ENCODE measurements around the gene GNAS-AS1.

GNAS-AS1 gene

GRCh38 chr20:58797371-58798338 lies 53.0 kb downstream of the GNAS-AS1 start:
- H3K9me3 ChIP-seq (ENCODE audit: control insufficient read depth, low read depth, low read length), result no peaks in the 10 kb centered on the region
- H3K4me3 ChIP-seq (ENCODE audit: low read length), result no peak overlapping the region

GRCh38 chr20:58795923-58796245 lies 54.8 kb downstream of the GNAS-AS1 start:
- Histone ChIP-seq H3K36me3 (ENCODE audit: control insufficient read depth, low read depth, low read length) (no peaks in the 10 kb centered on the region), H3K9ac (ENCODE audit: low read length) (no peak overlapping the region), H3K4me3 (ENCODE audit: low read length) (no peak overlapping the region), H3K27ac (ENCODE audit: low read length) (no peak overlapping the region), H3K4me1 (ENCODE audit: control insufficient read depth, low read depth, low read length) (peaks cover 8% of the 10 kb centered on the region), H3K27me3 (ENCODE audit: control insufficient read depth, insufficient read depth, low read length) (no peaks in the 10 kb centered on the region), H3K9me3 (ENCODE audit: control insufficient read depth, low read depth, low read length) (no peaks in the 10 kb centered on the region)

More at GRCh38 chr20:58797371-58798338, 53.0 kb downstream of the GNAS-AS1 start:
- H3K36me3 ChIP-seq (ENCODE audit: control insufficient read depth, low read depth, low read length), result no peaks in the 10 kb centered on the region
- H3K27ac ChIP-seq (ENCODE audit: low read length), result no peak overlapping the region
- peaks cover 13% of the 10 kb centered on the region for H3K4me1 ChIP-seq (ENCODE audit: control insufficient read depth, low read depth, low read length)
- no peaks in the 10 kb centered on the region for H3K27me3 ChIP-seq (ENCODE audit: control insufficient read depth, insufficient read depth, low read length)
- no peak overlapping the region for H3K9ac ChIP-seq (ENCODE audit: low read length)

- Histone ChIP-seq H3K27ac (ENCODE audit: low read length) (no peak overlapping the region), H3K27me3 (ENCODE audit: control insufficient read depth, insufficient read depth, low read length) (no peaks in the 10 kb centered on the region), H3K4me1 (ENCODE audit: control insufficient read depth, low read depth, low read length) (peaks cover 3% of the 10 kb centered on the region), H3K9ac (ENCODE audit: low read length) (no peak overlapping the region), H3K36me3 (ENCODE audit: control insufficient read depth, low read depth, low read length) (no peaks in the 10 kb centered on the region), H3K9me3 (ENCODE audit: control insufficient read depth, low read depth, low read length) (no peaks in the 10 kb centered on the region), H3K4me3 (ENCODE audit: low read length) (no peak overlapping the region)
Measured at GRCh38 chr20:58795181-58795922, 55.4 kb downstream of the GNAS-AS1 start.

GRCh38 chr20:58794510-58795180 lies 56.1 kb downstream of the GNAS-AS1 start:
- Histone ChIP-seq H3K27ac (ENCODE audit: low read length) (no peak overlapping the region), H3K9ac (ENCODE audit: low read length) (no peak overlapping the region), H3K36me3 (ENCODE audit: control insufficient read depth, low read depth, low read length) (no peaks in the 10 kb centered on the region), H3K4me3 (ENCODE audit: low read length) (no peak overlapping the region), H3K9me3 (ENCODE audit: control insufficient read depth, low read depth, low read length) (no peaks in the 10 kb centered on the region), H3K4me1 (ENCODE audit: control insufficient read depth, low read depth, low read length) (peaks cover 5% of the 10 kb centered on the region), H3K27me3 (ENCODE audit: control insufficient read depth, insufficient read depth, low read length) (no peaks in the 10 kb centered on the region)

- Histone ChIP-seq H3K4me1 (ENCODE audit: control insufficient read depth, low read depth, low read length) (peaks cover 11% of the 10 kb centered on the region), H3K4me3 (ENCODE audit: low read length) (no peak overlapping the region), H3K27ac (ENCODE audit: low read length) (no peak overlapping the region), H3K36me3 (ENCODE audit: control insufficient read depth, low read depth, low read length) (no peaks in the 10 kb centered on the region), H3K27me3 (ENCODE audit: control insufficient read depth, insufficient read depth, low read length) (no peaks in the 10 kb centered on the region), H3K9ac (ENCODE audit: low read length) (no peak overlapping the region), H3K9me3 (ENCODE audit: control insufficient read depth, low read depth, low read length) (no peaks in the 10 kb centered on the region)
Measured at GRCh38 chr20:58793512-58794420, 56.9 kb downstream of the GNAS-AS1 start.

GRCh38 chr20:58792426-58792825 lies 58.3 kb downstream of the GNAS-AS1 start:
- no peak overlapping the region for H3K27ac ChIP-seq (ENCODE audit: low read length)
- H3K9me3 ChIP-seq (ENCODE audit: control insufficient read depth, low read depth, low read length), result no peaks in the 10 kb centered on the region
- no peak overlapping the region for H3K9ac ChIP-seq (ENCODE audit: low read length)
- peaks cover 11% of the 10 kb centered on the region for H3K4me1 ChIP-seq (ENCODE audit: control insufficient read depth, low read depth, low read length)
- no peak overlapping the region for H3K4me3 ChIP-seq (ENCODE audit: low read length)
- H3K27me3 ChIP-seq (ENCODE audit: control insufficient read depth, insufficient read depth, low read length), result no peaks in the 10 kb centered on the region
- H3K36me3 ChIP-seq (ENCODE audit: control insufficient read depth, low read depth, low read length), result no peaks in the 10 kb centered on the region

GRCh38 chr20:58791286-58791685 lies 59.4 kb downstream of the GNAS-AS1 start:
- H3K4me1 ChIP-seq (ENCODE audit: control insufficient read depth, low read depth, low read length), result peaks cover 11% of the 10 kb centered on the region

GRCh38 chr20:58790454-58790853 lies 60.2 kb downstream of the GNAS-AS1 start:
- Histone ChIP-seq H3K9ac (ENCODE audit: low read length) (no peak overlapping the region), H3K36me3 (ENCODE audit: control insufficient read depth, low read depth, low read length) (no peaks in the 10 kb centered on the region), H3K27ac (ENCODE audit: low read length) (no peak overlapping the region), H3K27me3 (ENCODE audit: control insufficient read depth, insufficient read depth, low read length) (no peaks in the 10 kb centered on the region), H3K4me1 (ENCODE audit: control insufficient read depth, low read depth, low read length) (peaks cover 11% of the 10 kb centered on the region), H3K4me3 (ENCODE audit: low read length) (no peak overlapping the region), H3K9me3 (ENCODE audit: control insufficient read depth, low read depth, low read length) (no peaks in the 10 kb centered on the region)

More at GRCh38 chr20:58791286-58791685, 59.4 kb downstream of the GNAS-AS1 start:
- H3K9ac ChIP-seq (ENCODE audit: low read length), result no peak overlapping the region
- H3K36me3 ChIP-seq (ENCODE audit: control insufficient read depth, low read depth, low read length), result no peaks in the 10 kb centered on the region
- H3K27ac ChIP-seq (ENCODE audit: low read length), result no peak overlapping the region
- H3K27me3 ChIP-seq (ENCODE audit: control insufficient read depth, insufficient read depth, low read length), result no peaks in the 10 kb centered on the region
- H3K4me3 ChIP-seq (ENCODE audit: low read length), result no peak overlapping the region
- no peaks in the 10 kb centered on the region for H3K9me3 ChIP-seq (ENCODE audit: control insufficient read depth, low read depth, low read length)

GRCh38 chr20:58788896-58789544 lies 61.7 kb downstream of the GNAS-AS1 start:
- H3K9ac ChIP-seq (ENCODE audit: low read length), result no peak overlapping the region
- no peak overlapping the region for H3K27ac ChIP-seq (ENCODE audit: low read length)
- H3K4me3 ChIP-seq (ENCODE audit: low read length), result no peak overlapping the region
- H3K27me3 ChIP-seq (ENCODE audit: control insufficient read depth, insufficient read depth, low read length), result no peaks in the 10 kb centered on the region
- no peaks in the 10 kb centered on the region for H3K36me3 ChIP-seq (ENCODE audit: control insufficient read depth, low read depth, low read length)
- peaks cover 11% of the 10 kb centered on the region for H3K4me1 ChIP-seq (ENCODE audit: control insufficient read depth, low read depth, low read length)
- H3K9me3 ChIP-seq (ENCODE audit: control insufficient read depth, low read depth, low read length), result no peaks in the 10 kb centered on the region

GRCh38 chr20:58787211-58788005 lies 63.3 kb downstream of the GNAS-AS1 start:
- Histone ChIP-seq H3K9ac (ENCODE audit: low read length) (no peak overlapping the region), H3K36me3 (ENCODE audit: control insufficient read depth, low read depth, low read length) (no peaks in the 10 kb centered on the region), H3K4me3 (ENCODE audit: low read length) (no peak overlapping the region), H3K4me1 (ENCODE audit: control insufficient read depth, low read depth, low read length) (peaks cover 11% of the 10 kb centered on the region), H3K27me3 (ENCODE audit: control insufficient read depth, insufficient read depth, low read length) (no peaks in the 10 kb centered on the region), H3K9me3 (ENCODE audit: control insufficient read depth, low read depth, low read length) (no peaks in the 10 kb centered on the region), H3K27ac (ENCODE audit: low read length) (no peak overlapping the region)

All from iPS-18a (cell line).